SIG-M5 treated with dmso at 0.1 percent for 504 hours (cell line): Measurements from ENCODE around the gene MACROD2.
A peak's percentile ranks its signal among the peaks of the same experiment; 100 is the strongest.
"Not testable (repeated sequence)": the region's sequence is repeated elsewhere in the genome, so short reads cannot be mapped to it uniquely, and the experiment has no call there.

Source experiments
- DNase-seq: peaks from one replicate; lab custom pipeline; 2025; ENCODE audit not compliant: unreplicated experiment; lab: John Stamatoyannopoulos, UW

The MACROD2 gene

GRCh38 chr20:13995086-13995665 is at the start of gene MACROD2:
Gene MACROD2, plus strand, starts transcription at chr20:13995516.
- peak; percentile 81 for DNase-seq

DNA sequence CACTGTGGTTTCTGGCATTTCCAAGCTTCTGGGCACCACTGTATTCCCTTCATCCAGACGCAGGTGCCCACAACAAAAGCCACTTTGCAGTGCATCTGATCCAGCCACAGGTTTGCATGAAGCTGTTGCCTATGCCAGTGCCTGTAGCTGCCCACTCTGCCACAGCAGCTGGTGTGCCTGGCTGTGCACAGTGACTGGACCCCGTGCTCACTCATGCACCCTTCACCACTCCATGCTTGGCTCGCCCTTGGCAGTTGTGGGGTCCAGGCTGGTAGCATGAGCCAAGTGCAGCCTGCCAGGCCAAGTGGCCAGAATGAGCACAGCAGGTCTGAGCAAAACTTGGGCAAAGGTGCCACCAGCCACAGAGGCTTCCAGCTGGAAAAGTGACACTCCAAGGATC is 47.6 kb upstream of the MACROD2 start:
- DNase-seq = no peak

GRCh38 chr20:13953227-13953626 is 42.1 kb upstream of the MACROD2 start:
- no peak for DNase-seq

DNA sequence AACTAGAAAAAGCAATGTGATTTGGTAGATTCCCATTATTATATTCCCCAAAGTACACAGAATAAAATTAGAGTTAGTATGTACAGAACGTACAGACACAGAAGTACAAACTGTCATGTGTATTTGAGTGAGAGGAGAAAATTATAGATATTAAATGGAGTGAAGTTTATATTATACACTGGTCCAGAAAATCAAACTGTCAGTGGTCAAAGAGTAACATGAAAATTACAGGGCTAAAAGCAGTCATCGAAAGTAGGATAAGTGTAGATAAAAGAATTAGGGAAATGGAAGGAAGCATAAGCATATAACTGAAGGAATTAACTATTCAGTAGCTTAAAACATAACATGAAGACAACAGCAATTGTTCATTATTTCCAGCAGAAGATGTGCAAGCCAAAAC is 35.2 kb upstream of the MACROD2 start:
- DNase-seq = no peak

- DNase-seq = no peak
Observed at GRCh38 chr20:13960525-13960924, 34.8 kb upstream of the MACROD2 start.

DNA sequence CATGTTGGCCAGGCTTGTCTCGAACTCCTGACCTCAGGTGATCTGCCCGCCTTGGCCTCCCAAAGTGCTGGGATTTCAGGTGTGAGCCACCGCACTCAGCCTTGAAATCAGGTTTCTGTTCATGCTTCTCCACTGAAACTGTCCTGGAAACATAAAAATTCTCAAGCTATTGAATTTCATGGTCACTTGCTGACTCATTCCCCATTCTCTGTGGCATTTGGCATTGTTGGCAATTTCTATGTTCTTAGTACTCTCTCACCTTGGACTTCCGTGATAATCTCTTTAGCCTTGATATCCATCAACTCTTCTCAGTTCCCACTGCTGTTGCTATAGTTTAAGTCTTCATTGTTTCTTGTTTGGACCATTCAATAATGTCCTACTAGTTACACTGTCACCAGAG is 11.1 kb upstream of the MACROD2 start:
- no peak for DNase-seq

GRCh38 chr20:13990465-13990864 is 4.9 kb upstream of the MACROD2 start, which contains the start of gene SEL1L2:
Gene SEL1L2, minus strand, starts transcription at chr20:13990614. Its CDS starts 80 bp downstream, at chr20:13990534.
- DNase-seq = no peak

DNA sequence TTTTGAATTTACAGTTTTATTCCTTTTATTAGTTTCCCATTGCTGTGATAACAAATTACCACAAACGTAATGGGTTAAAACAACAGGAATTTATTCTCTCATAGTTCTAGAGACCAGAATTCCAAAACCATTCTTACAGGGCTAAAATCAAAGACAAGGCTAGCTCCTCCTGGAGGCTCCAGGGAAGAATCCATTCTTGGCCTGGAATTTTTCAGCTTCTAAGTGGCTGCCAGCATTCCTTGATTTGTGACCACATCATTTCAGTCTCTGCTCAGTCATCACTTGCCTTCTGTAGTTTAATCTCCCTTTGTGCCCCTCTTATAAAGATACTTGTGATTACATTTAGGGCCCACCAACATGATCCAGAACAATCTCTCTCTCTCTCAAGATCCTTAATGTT is 4.0 kb upstream of the MACROD2 start:
- DNase-seq = no peak

- not testable (repeated sequence) for DNase-seq
Observed at GRCh38 chr20:13991955-13992354, 3.4 kb upstream of the MACROD2 start.

GRCh38 chr20:13995841-13996240 is 525 bp downstream of the MACROD2 start:
- DNase-seq = no peak

DNA sequence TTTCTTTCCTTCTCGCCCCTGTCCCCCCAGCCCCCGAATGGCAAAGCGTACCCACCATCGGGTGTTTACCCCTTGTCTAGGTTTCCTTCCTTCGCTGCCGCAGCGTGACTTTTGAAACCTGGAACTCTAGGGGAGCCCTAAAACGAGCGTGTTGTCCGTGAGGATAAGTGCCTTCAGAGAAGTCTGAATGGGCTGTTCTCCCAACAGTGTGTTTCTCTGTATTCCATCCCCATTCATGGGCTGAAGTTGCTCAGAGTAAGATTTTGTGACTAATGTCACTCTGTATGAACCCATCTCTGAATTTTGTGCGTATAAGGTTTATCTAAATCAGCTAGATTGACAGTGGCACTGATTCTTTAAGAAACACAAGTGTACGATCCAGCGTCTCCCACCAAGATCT is 949 bp downstream of the MACROD2 start:
- DNase-seq = no peak

DNA sequence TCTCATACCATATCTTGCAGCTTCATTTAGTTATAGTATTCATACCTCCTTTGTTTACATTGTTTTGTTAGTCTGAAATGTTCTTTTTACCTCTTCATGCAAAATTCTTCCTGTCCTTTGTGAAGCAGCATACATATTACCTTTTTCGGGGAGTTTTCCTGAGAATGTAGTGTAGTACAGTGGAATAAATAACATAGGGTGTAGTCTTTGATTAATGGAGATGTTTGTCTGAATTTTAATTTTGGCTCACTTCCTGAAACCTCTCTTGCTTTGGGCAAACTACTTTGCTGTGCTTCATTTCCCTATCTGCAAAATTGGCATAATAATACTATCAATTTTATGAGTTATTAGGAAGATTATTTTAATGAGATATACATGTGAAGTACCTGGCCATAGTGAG is 5.6 kb downstream of the MACROD2 start:
- DNase-seq = no peak

DNA sequence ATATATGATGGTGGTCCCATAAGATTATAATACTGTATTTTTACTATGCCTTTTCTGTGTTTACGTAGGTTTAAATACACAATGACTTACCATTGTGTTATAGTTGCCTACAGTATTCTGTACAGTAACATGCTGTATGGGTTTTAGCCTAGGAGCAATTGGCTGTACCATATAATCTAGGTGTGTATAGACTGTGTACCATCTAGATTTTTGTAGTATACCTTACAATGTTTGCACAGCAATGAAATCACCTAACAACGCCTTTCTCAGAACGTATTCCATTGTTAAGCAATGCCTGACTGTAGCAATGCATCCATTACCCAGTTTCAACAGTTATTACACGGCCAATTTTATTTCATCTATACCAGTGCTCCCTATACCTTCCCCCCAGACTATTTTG is 10.7 kb downstream of the MACROD2 start:
- DNase-seq = no peak

- no peak for DNase-seq
Observed at GRCh38 chr20:14009208-14009607, 13.9 kb downstream of the MACROD2 start.

DNA sequence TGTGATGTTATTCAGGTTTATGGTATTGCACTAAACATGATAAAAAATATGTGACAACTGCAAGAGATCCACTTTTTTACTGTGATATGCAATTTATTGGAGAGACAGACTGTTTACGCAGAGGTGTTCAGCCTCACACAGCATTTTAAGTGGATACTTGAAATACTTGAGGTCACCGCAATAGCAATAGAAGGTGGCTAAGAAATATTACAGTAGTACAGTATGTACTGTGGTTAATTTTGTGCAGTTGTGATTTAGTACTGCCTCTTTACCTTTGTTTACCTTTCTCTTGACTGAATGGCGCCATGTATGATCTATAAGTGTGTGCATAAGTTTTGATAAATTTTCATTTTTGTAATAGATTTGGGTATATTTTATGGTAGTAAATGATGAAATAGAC is 17.4 kb downstream of the MACROD2 start:
- no peak for DNase-seq

- no peak for DNase-seq
Observed at GRCh38 chr20:14030991-14031390, 35.7 kb downstream of the MACROD2 start.

DNA sequence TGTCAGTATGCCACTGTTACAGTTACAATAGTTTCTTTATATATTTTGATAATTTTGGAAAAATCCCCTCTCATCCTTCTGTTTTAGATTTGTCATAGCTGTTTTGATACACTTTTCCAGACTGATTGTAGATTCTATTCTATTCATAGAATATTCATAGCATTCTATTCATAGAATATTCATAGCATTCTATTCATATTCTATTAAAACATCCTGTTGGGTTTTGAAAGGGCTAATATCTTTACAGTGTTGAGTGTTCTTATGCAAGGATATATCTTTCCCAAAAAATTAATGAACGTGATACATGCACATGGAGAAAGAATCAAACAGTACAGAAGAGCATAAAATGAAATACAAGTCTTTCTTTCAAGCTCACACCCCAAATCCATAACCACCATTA is 38.0 kb downstream of the MACROD2 start:
- DNase-seq = no peak

DNA sequence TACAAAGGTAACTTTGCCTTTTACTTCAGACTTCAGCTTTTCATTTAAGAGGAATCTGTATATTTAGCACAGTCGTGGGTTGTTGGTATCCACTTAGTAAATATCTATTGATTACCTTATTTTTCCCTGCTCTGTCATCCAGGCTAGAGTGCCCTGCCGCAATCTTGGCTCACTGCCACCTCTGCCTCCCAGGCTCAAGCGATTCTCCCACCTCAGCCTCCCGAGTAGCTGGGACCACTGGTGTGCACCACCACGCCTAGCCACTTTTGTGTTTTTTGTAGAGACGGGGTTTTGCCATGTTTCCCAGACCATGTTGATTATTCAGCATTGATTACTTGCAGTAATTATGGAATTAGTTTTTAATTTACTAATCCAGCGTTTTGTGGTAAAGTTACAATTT is 41.3 kb downstream of the MACROD2 start:
- no peak for DNase-seq

GRCh38 chr20:14044712-14045276 is 49.5 kb downstream of the MACROD2 start:
- DNase-seq = not testable (repeated sequence)

DNA sequence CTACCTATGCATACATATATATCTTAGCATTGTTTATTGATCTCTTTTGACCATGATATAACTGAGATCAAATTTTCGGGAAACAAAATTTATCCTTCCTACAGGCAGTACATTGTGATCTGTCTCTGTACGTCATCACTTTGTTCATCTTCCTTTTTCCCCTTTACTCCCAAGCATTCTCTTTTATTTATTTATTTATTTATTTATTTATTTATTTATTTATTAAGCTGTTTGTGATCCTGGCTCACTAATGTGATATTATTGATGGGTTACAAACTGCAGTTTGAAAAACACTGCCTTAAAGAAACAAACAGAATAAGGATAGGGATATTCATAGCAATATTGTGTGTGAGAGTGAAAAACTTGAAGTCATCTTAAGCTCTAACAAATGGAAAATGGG is 51.2 kb downstream of the MACROD2 start:
- no peak for DNase-seq

DNA sequence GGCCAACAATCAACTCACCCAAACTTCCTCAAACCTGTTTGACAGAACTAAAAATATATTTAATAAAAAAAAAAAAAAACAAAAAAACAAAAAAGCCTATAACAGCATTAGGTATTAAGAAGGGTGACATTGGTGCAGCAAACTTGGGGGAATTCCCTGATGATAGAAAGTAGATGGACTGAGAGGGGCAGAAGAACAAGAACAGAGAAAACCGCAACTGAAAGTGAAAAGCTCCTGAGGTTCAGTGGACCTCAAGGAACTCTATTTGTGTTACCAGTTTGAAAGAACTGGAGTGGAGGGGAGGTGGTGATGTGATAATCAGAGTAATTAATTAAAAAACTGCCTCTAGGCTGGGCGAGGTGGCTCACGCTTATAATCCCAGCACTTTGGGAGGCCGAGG is 53.8 kb downstream of the MACROD2 start:
- no peak for DNase-seq

DNA sequence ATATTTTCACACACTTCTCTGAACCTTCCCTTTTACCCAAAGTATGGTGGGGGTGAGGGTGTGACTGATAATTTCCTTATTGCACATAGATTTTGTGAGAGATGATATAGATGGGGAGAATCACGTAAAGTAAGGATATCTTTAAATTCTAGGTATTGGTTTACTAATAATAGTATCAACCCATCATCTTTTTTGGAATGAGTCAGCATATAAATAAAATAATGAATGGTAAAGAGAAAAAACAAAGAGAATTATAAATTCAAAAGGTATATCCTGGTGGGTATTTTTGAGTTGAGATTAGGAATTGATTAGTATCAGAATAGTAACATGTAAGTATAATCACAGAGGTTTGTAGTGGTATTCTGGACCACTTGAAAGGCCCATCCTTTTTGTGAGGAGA is 56.1 kb downstream of the MACROD2 start:
- DNase-seq = no peak

DNA sequence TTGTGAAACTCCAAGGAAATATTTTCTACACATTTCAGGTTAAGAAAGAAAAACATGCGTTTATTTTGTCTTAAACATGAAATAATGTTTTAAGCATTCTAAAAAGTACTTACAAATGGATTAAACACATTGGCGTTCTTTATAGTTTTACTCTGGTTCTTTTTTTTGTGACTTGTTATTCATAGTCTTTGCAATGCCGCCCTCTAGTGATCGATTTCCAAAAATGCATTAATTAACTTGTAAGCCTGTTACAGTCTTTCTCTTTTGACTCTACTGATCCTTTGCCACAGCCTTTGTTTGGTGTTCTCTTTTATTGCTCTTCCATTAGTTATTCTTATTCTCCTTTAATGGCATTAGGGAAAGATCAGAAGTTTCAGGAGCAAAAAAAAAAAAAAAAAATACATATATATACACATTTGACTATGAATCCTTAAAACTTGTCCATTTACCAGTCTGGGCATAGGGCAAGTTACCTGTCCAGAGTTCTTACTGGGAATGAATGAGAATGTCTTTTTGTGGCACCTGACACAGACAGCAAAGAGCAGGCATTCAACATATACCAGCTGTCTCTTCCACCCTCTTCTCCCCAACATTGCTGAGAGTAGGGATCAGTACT is 59.9 kb downstream of the MACROD2 start:
- peak; percentile 62 for DNase-seq
